GM12891 (cell line): ENCODE measurements around the gene EYA2.

Experiments used
- PAX5 ChIP-seq: IDR thresholded peaks from 2 replicates; pipeline ENCODE4 v1.6.1; 2011; ENCODE audit warnings: low read length, moderate library complexity, mild to moderate bottlenecking; ENCODE audit not compliant: insufficient read depth, severe bottlenecking
- POLR2A ChIP-seq: IDR thresholded peaks from 2 replicates; pipeline ENCODE4 v1.6.1; 2011; ENCODE audit warnings: low read depth, low read length, control low read depth
- POLR2AphosphoS5 ChIP-seq: IDR thresholded peaks from 2 replicates; pipeline ENCODE4 v1.6.1; 2011; ENCODE audit warnings: low read depth, low read length, control low read depth
- POU2F2 ChIP-seq: IDR thresholded peaks from 2 replicates; pipeline ENCODE4 v1.6.1; 2011; ENCODE audit warnings: low read depth, mild to moderate bottlenecking, control low read depth, low read length, moderate library complexity
- SPI1 ChIP-seq: IDR thresholded peaks from 2 replicates; pipeline ENCODE4 v1.6.1; 2011; ENCODE audit warnings: low read depth, low read length, control low read depth
- TAF1 ChIP-seq: IDR thresholded peaks from 2 replicates; pipeline ENCODE4 v1.6.1; 2011; ENCODE audit warnings: low read depth, low read length, control low read depth

DNA sequence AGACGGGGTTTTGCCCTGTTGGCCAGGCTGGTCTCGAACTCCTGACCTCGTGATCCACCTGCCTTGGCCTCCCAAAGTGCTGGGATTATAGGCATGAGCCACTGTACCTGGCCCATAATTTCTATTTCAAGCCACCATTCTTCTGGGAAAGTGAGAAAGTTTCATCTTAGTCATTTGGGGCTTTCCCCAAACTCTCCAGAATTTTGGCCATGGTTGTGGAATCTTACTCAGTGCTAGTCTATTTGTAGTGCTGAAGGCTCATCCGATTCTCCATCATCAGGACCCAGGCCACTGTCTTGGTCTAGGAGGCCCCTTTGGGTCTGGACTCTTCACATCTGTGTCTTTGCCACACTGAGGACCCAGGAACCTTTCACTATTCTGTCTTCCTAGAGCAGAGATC, 164.9 kb downstream of the EYA2 start:
- TF ChIP-seq POLR2AphosphoS5 (no peak), POLR2A (no peak), TAF1 (no peak), SPI1 (no peak), PAX5 (no peak), POU2F2 (no peak)
